Right cardiac atrium (tissue), 5 donors: ENCODE results near the gene MIOX. TPM values are rescaled to one million over a fixed set of nuclear protein-coding genes. Genes with fewer than 3 reads are reported as not detected.
A peak's percentile ranks its signal among the peaks of the same experiment; 100 is the strongest.

ENCODE experiments used
- ATAC-seq, 2 donors: fragments of 200-7000 bp; cut with Tn5 transposase; one replicate each; pipeline versions ENCODE4 v1.8.0 to v1.9.1; 2020; ENCODE audit warnings: moderate library complexity in 2 of 2, mild to moderate bottlenecking in 1 of 2
- DNase-seq, 3 donors: peaks; one replicate each; pipeline ENCODE4 v3.0.0-alpha.2; 2020
- H3K27ac ChIP-seq: one replicate; pipeline ENCODE4 v1.5.1; 2013; ENCODE audit warnings: mild to moderate bottlenecking, low read length, control low read depth, moderate library complexity
- H3K27me3 ChIP-seq: one replicate; pipeline ENCODE4 v1.6.1; 2013; ENCODE audit not compliant: control insufficient read depth, insufficient read depth
- H3K4me1 ChIP-seq: one replicate; pipeline ENCODE4 v1.6.1; 2013; ENCODE audit warnings: low read length; ENCODE audit not compliant: control insufficient read depth, insufficient read depth
- H3K4me3 ChIP-seq: one replicate; pipeline ENCODE4 v1.5.1; 2013; ENCODE audit warnings: low read length, control low read depth
- H3K9me3 ChIP-seq: one replicate; pipeline ENCODE4 v1.6.1; 2013; ENCODE audit warnings: low read length; ENCODE audit not compliant: control insufficient read depth
- WGBS: extraction: QIAGEN DNeasy Blood & Tissue Kit; methylation state at CpG from one replicate; pipeline ENCODE4 v1.1.7; 2013; 5-methylcytosine and 5-hydroxymethylcytosine counted together
- intact Hi-C, 4 donors: fragments of 100-400 bp; cut with DNase I; formaldehyde crosslinking; loops; one replicate each; pipeline versions ENCODE4 v1.11.0 to v1.14.0; 2022 to 2023
- polyA plus RNA-seq: library from polyadenylated mRNA; stranded (reverse); fragments of 200-250 nt; gene quantifications from one replicate; pipeline ENCODE4 v1.2.3, GENCODE V29; 2013
- total RNA-seq, 4 donors: library from RNA; stranded (reverse); fragmentation: NEBNext Ultra II Directional; extraction: Animal tissue kit (Norgen Biotek cat#: 25700); gene quantifications; one replicate each; pipeline ENCODE4 v1.2.1, GENCODE V29; 2021
- donor health status: healthy with polysubstance abuse.
- donor health status: DM: no; HTN: yes; CAD: no.
- donor health status: DM: no; HTN: no; CAD: no.
- donor health status: DM: no; HTN: yes; CAD: no; lungs with severe emphysema.
- donor health status: DM: yes; HTN: yes; CAD: no.

The MIOX gene
- total and polyA plus RNA-seq, 5 donors, result not detected

GRCh38 chr22:50521710-50522109 is 35.1 kb downstream of the MIOX start:
- no peak for ATAC-seq
- no peaks in the 10 kb centered on the region for H3K27me3 ChIP-seq

GRCh38 chr22:50522208-50522805 is 35.6 kb downstream of the MIOX start:
- Histone ChIP-seq H3K4me3 (no peak overlapping the region), H3K4me1 (no peaks in the 10 kb centered on the region), H3K27ac (no peak overlapping the region), H3K27me3 (no peaks in the 10 kb centered on the region), H3K9me3 (no peaks in the 10 kb centered on the region)
- no peak for ATAC-seq
- WGBS, result 91% methylated on average over 15 of the region's 15 CpGs
- DNase-seq, result peak in 2 of 3 donors; percentile 45 to 48
- intact Hi-C loops, result no loop called here

More at GRCh38 chr22:50521710-50522109, 35.1 kb downstream of the MIOX start:
- intact Hi-C loops, result no loop called here
- no peak overlapping the region for H3K4me3 ChIP-seq
- 93% methylated on average over 10 of the region's 10 CpGs for WGBS
- no peaks in the 10 kb centered on the region for H3K9me3 ChIP-seq
- DNase-seq, result peak in 2 of 3 donors; percentile 32 to 54
- no peak overlapping the region for H3K27ac ChIP-seq
- no peaks in the 10 kb centered on the region for H3K4me1 ChIP-seq

DNA sequence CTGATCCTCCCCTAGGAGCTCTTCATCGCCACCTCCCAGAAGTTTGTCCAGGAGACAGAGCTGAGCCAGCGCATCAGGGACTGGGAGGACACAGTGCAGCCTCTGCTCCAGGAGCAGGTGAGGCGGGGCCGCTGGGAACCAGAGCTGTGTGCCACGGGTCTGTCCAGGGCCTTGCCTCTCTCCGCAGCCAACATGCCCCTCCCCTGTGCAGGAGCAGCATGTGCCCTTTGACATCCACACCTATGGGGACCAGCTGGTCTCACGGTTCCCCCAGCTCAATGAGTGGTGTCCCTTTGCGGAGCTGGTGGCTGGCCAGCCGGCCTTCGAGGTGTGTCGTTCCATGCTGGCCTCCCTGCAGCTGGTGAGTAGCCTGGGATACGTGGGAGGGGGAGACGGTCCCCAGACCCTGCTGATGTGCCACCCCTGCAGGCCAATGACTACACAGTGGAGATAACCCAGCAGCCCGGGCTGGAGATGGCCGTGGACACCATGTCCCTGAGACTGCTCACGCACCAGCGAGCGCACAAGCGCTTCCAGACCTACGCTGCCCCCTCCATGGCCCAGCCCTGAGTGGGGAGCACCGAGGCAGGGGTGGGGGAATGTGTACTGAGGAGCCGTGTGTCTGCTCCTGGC is 36.3 kb downstream of the MIOX start:
- no peak for ATAC-seq
- H3K4me1 ChIP-seq, result no peaks in the 10 kb centered on the region
- DNase-seq, result peak in 2 of 3 donors; percentile 48 to 56
- intact Hi-C loops, result no loop called here
- H3K27me3 ChIP-seq, result no peaks in the 10 kb centered on the region
- WGBS, result 86% methylated on average over 22 of the region's 22 CpGs
- no peak overlapping the region for H3K27ac ChIP-seq
- no peak overlapping the region for H3K4me3 ChIP-seq
- no peaks in the 10 kb centered on the region for H3K9me3 ChIP-seq

DNA sequence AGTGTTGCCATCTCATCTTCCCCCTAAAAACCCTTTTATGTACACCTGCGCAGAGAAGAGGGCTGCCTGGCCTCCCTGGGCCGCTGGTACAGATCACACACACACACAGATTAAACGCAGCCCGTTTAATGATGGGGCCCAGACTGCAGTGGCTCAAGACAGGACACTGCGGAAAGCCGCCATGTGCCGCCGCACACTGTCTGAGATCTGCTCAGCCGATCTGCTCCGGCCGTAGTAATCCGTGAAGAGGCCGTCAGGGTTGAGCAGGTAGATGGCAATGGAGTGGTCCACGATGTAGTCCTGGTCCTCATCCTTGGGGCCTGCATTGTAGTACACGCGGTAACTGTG is 36.8 kb downstream of the MIOX start:
- no peaks in the 10 kb centered on the region for H3K9me3 ChIP-seq
- ATAC-seq (no peak), DNase-seq (peak in 1 of 3 donors; percentile 56)
- no peaks in the 10 kb centered on the region for H3K4me1 ChIP-seq
- WGBS, result 91% methylated on average over 16 of the region's 16 CpGs
- no peak overlapping the region for H3K4me3 ChIP-seq
- no peaks in the 10 kb centered on the region for H3K27me3 ChIP-seq
- intact Hi-C loops, result no loop called here
- H3K27ac ChIP-seq, result no peak overlapping the region

DNA sequence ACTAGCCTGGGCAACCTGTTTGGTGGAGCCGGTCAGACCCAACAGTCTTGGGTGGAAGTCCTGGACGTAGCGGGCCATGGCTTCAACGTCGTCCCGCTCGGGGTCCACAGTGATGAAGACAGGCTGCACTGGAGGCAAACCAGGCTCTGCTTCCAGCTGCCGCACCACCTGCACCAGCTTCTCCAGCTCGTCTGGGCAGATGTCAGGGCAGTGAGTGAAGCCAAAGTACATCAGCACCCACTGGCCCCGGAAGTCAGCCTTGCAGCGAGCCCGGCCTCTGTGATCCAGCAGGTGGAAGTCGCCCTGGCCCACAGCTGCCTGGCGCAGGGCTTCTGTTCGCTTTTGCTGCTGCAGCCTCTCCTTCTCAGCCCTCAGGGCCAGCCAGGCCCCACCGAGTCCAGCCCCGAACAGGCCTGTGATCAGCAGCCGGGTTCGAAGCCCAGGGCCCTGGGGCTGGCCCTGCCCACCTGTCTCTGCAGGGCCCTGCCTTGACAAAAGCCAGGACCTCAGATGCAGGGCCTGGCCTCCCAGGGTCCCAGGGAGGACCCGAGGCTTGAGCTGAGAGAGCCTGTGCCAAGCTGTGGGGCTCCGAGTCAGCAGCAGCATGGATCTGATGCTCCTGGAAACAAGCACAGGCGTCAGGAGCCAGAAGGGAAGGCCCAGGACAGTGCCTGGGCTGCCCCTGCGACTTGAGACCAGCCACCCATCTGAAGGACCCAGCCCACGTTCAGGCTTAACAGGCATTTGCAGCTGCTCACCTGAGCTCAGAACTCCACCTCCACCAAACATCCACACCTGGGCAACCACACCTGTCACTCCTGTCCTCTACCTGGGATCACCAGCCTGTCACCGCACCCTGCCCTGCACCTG is 37.4 kb downstream of the MIOX start:
- Histone ChIP-seq H3K27me3 (no peaks in the 10 kb centered on the region), H3K9me3 (no peaks in the 10 kb centered on the region), H3K4me3 (no peak overlapping the region), H3K4me1 (no peaks in the 10 kb centered on the region), H3K27ac (no peak overlapping the region)
- WGBS, result 82% methylated on average over 25 of the region's 25 CpGs
- intact Hi-C loops, result no loop called here
- DNase-seq, result peak in 2 of 3 donors; percentile 59 to 68
- no peak for ATAC-seq

GRCh38 chr22:50524676-50525103 is 38.0 kb downstream of the MIOX start:
- intact Hi-C loops, result no loop called here
- no peaks in the 10 kb centered on the region for H3K9me3 ChIP-seq
- WGBS, result 7% methylated on average over 19 of the region's 19 CpGs
- peak overlapping the region; percentile 78 for H3K27ac ChIP-seq
- DNase-seq (no peak), ATAC-seq (peak in 1 of 2 donors; percentile 6)
- no peaks in the 10 kb centered on the region for H3K4me1 ChIP-seq
- H3K4me3 ChIP-seq, result peak overlapping the region; percentile 59
- H3K27me3 ChIP-seq, result no peaks in the 10 kb centered on the region

GRCh38 chr22:50525104-50525857 is 38.6 kb downstream of the MIOX start, which contains the start of gene SCO2:
Gene SCO2, minus strand, starts transcription at chr22:50525598. Its CDS starts 1,187 bp downstream, at chr22:50524411.
- intact Hi-C loops, result no loop called here
- Histone ChIP-seq H3K27ac (peak within 1 kb of the TSS; percentile 84), H3K4me1 (no peaks in the 10 kb centered on the region), H3K4me3 (peak within 1 kb of the TSS; percentile 64), H3K9me3 (no peaks in the 10 kb centered on the region), H3K27me3 (no peaks in the 10 kb centered on the region)
- under 1% methylated on average over 84 of the region's 84 CpGs for WGBS
- peak; percentile 71 to 74 for ATAC-seq
- DNase-seq, result peak; percentile 97 to 99 (median 99)

GRCh38 chr22:50525858-50526107 is 39.1 kb downstream of the MIOX start:
- H3K27ac ChIP-seq, result peak overlapping the region; percentile 84
- peak; percentile 8 to 23 for ATAC-seq
- H3K27me3 ChIP-seq, result no peaks in the 10 kb centered on the region
- no peaks in the 10 kb centered on the region for H3K9me3 ChIP-seq
- no peaks in the 10 kb centered on the region for H3K4me1 ChIP-seq
- H3K4me3 ChIP-seq, result peak overlapping the region; percentile 64
- intact Hi-C loops, result no loop called here
- no peak for DNase-seq
- under 1% methylated on average over 33 of the region's 33 CpGs for WGBS

DNA sequence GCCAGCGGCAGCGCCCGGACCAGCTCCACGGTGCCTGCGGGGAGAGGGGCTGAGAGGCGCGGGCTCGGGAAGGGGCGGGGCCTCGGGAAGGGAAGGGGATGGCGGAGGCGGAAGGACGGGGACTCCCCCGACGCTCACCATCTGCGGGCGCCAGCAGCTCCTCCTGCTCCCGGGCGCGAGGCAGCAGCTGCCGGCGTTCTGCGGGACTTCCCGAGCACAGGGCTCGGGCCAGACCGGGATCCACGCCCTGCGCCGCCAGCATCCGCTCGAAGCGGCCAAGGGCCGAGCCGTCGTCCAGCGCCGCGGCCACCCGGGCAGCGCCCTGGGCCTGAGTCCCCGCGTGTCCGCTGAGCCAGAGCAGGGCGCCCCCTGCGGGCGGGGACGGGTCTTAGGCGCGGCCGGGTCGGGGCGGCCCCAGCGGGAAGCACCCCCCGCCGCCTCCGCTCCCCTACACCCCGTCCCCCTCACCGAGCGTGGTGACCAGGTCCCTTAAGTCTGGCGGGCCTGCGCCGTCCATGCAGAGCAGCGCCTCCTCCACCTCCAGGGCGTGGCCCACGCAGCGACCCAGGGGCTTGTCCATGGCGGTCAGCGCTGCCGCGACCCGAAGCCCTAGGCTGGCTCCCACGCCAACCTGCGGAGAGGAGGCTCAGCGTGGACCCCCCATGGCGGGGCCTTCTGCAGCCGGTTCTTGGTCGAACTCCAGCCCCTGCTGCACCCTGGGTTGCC is 39.6 kb downstream of the MIOX start:
- ATAC-seq (peak; percentile 20 to 27), DNase-seq (peak; percentile 85 to 95 (median 93))
- Histone ChIP-seq H3K27me3 (no peaks in the 10 kb centered on the region), H3K27ac (peak overlapping the region; percentile 84), H3K9me3 (no peaks in the 10 kb centered on the region), H3K4me3 (peak overlapping the region; percentile 64), H3K4me1 (no peaks in the 10 kb centered on the region)
- intact Hi-C loops, result no loop called here
- under 1% methylated on average over 77 of the region's 77 CpGs for WGBS
